Osteocyte (in vitro differentiated cells): ENCODE data around the gene ANTXR1. TPM values are rescaled to one million over a fixed set of nuclear protein-coding genes. Genes with fewer than 3 reads are reported as not detected.

ENCODE experiments used
- DNase-seq: peaks from one replicate; pipeline ENCODE4 v3.0.0; 2021; ENCODE audit warnings: mixed read lengths; ENCODE audit not compliant: unreplicated experiment; ENCODE audit errors: extremely low spot score
- H3K27ac Mint-ChIP-seq: one replicate; pipeline ENCODE4 v1.8.0; 2021; ENCODE audit warnings: mild to moderate bottlenecking, mixed read lengths; ENCODE audit not compliant: unreplicated experiment
- H3K27me3 Mint-ChIP-seq: one replicate; pipeline ENCODE4 v1.8.0; 2021; ENCODE audit warnings: mixed read lengths; ENCODE audit not compliant: unreplicated experiment
- H3K36me3 Mint-ChIP-seq: one replicate; pipeline ENCODE4 v1.8.0; 2021; ENCODE audit warnings: mixed read lengths; ENCODE audit not compliant: unreplicated experiment
- H3K4me1 Mint-ChIP-seq: one replicate; pipeline ENCODE4 v1.8.0; 2021; ENCODE audit warnings: mixed read lengths; ENCODE audit not compliant: unreplicated experiment
- H3K4me3 Mint-ChIP-seq: one replicate; pipeline ENCODE4 v1.8.0; 2021; ENCODE audit warnings: mild to moderate bottlenecking, moderate library complexity, mixed read lengths; ENCODE audit not compliant: unreplicated experiment
- H3K9me3 Mint-ChIP-seq: one replicate; pipeline ENCODE4 v1.8.0; 2021; ENCODE audit warnings: mixed read lengths; ENCODE audit not compliant: unreplicated experiment
- CTCF ChIP-seq: fragments of 200-600 bp; sonication (generic); IDR thresholded peaks from 2 replicates; pipeline ENCODE4 v1.5.0; 2021; ENCODE audit warnings: antibody characterized with exemption, mild to moderate bottlenecking, moderate library complexity
- total RNA-seq: library from RNA; stranded (reverse); gene quantifications from 2 replicates; pipeline ENCODE4 v1.2.1, GENCODE V29; 2021

ANTXR1 gene
- total RNA-seq, 1 donor from 2014 or later, result 144 TPM

GRCh38 chr2:69271831-69272257, 258.9 kb downstream of the ANTXR1 start:
- peak overlapping the region; percentile 2 for H3K27ac Mint-ChIP-seq

GRCh38 chr2:69272803-69273471, 260.0 kb downstream of the ANTXR1 start:
- Mint-ChIP-seq H3K9me3 (no peaks in the 10 kb centered on the region), H3K4me1 (peaks cover 16% of the 10 kb centered on the region), H3K4me3 (no peak overlapping the region), H3K27me3 (peaks cover 8% of the 10 kb centered on the region), H3K27ac (no peak overlapping the region), H3K36me3 (no peaks in the 10 kb centered on the region)
- no peak for DNase-seq
- TF ChIP-seq CTCF, result peak; percentile 38

More at GRCh38 chr2:69271831-69272257, 258.9 kb downstream of the ANTXR1 start:
- no peak for TF ChIP-seq CTCF
- H3K4me3 Mint-ChIP-seq, result no peak overlapping the region
- peaks cover 16% of the 10 kb centered on the region for H3K4me1 Mint-ChIP-seq
- H3K9me3 Mint-ChIP-seq, result no peaks in the 10 kb centered on the region
- H3K36me3 Mint-ChIP-seq, result no peaks in the 10 kb centered on the region
- DNase-seq, result no peak
- H3K27me3 Mint-ChIP-seq, result peaks cover 8% of the 10 kb centered on the region

GRCh38 chr2:69275490-69275889, 262.5 kb downstream of the ANTXR1 start:
- Mint-ChIP-seq H3K4me1 (peaks cover 16% of the 10 kb centered on the region), H3K27ac (no peak overlapping the region), H3K9me3 (no peaks in the 10 kb centered on the region), H3K4me3 (no peak overlapping the region), H3K27me3 (peaks cover 4% of the 10 kb centered on the region), H3K36me3 (no peaks in the 10 kb centered on the region)
- TF ChIP-seq CTCF, result no peak
- DNase-seq, result no peak

GRCh38 chr2:69278366-69278765, 265.4 kb downstream of the ANTXR1 start:
- no peaks in the 10 kb centered on the region for H3K36me3 Mint-ChIP-seq
- H3K4me3 Mint-ChIP-seq, result no peak overlapping the region
- H3K27ac Mint-ChIP-seq, result no peak overlapping the region
- H3K4me1 Mint-ChIP-seq, result no peaks in the 10 kb centered on the region
- TF ChIP-seq CTCF, result no peak
- H3K9me3 Mint-ChIP-seq, result no peaks in the 10 kb centered on the region
- H3K27me3 Mint-ChIP-seq, result peaks cover 7% of the 10 kb centered on the region
- DNase-seq, result no peak

DNA sequence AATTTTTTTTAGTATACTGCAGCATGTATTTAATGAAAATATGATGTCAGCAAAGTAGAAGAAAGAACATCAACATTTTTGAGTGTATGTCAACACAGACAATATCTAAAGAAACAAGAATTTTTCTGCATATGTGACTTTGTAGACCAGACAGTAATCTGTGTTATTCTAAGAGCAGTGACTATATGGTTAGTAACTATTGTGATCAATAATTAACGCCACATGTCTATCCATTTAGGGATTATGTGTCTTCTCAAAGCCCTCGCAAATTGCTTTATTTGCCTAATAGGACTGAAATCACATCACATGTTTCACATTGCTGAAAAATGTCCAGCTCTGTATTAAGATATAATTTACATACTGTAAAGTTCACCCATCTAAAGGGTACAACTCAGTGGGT, 266.2 kb downstream of the ANTXR1 start:
- H3K27me3 Mint-ChIP-seq, result peaks cover 3% of the 10 kb centered on the region
- no peak overlapping the region for H3K4me3 Mint-ChIP-seq
- no peaks in the 10 kb centered on the region for H3K36me3 Mint-ChIP-seq
- H3K27ac Mint-ChIP-seq, result no peak overlapping the region
- no peak for DNase-seq
- H3K9me3 Mint-ChIP-seq, result no peaks in the 10 kb centered on the region
- no peak for TF ChIP-seq CTCF
- H3K4me1 Mint-ChIP-seq, result no peaks in the 10 kb centered on the region
